ENCODE data around the gene EMID1. TPM values are rescaled to one million over a fixed set of nuclear protein-coding genes. Genes with fewer than 3 reads are reported as not detected.

EMID1 gene
- total and polyA plus RNA-seq, 2 experiments from 2014 or later, result 9.9 to 42.5 TPM

DNA sequence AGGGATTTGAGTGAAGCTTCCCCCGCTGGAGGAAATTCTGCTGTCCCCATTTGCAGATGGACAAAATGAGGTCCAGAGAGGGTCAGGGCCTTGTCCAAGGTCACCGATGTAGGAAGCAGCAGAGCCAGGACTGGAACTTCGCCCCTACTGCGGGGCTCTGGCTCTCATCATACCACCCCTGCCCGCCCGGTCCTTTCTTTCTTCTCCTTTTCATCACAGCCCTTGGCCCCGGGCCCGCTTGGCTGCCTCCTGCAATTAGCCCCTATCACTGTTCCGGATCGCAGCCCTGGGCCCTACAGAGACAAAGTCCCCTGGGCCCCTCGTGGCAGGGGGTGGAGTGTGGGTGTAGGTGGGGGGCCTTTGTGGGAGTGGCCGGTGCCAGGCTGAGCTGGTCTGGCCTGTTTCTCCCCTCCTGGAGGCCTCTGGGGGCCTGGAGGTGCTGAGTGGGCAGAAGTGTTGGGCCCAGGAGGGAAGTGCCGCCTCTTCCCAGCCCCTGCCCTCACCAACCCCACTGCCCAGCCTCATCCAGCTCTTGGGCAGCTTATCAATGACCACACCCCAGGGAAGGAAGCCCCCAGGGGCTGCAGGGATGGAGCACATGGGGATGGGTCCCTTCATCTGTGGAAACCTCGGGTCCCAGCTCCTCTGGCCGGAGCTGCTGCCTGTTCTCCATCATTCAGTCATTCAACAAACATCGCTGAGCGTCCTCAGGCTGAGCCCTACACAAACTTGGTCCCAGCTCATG is 3.4 kb downstream of the EMID1 start:
- no peaks in the 10 kb centered on the region for H3K36me3 ChIP-seq
- no peaks in the 10 kb centered on the region for H3K9me3 ChIP-seq (ENCODE audit: low read depth)
- TF ChIP-seq, protein P1, sequence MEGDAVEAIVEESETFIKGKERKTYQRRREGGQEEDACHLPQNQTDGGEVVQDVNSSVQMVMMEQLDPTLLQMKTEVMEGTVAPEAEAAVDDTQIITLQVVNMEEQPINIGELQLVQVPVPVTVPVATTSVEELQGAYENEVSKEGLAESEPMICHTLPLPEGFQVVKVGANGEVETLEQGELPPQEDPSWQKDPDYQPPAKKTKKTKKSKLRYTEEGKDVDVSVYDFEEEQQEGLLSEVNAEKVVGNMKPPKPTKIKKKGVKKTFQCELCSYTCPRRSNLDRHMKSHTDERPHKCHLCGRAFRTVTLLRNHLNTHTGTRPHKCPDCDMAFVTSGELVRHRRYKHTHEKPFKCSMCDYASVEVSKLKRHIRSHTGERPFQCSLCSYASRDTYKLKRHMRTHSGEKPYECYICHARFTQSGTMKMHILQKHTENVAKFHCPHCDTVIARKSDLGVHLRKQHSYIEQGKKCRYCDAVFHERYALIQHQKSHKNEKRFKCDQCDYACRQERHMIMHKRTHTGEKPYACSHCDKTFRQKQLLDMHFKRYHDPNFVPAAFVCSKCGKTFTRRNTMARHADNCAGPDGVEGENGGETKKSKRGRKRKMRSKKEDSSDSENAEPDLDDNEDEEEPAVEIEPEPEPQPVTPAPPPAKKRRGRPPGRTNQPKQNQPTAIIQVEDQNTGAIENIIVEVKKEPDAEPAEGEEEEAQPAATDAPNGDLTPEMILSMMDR (IDR thresholded peaks at IDR 0.05; ENCODE audit: low read depth, low read length), result no peak
- H3K4me1 ChIP-seq (ENCODE audit: low read depth), result no peaks in the 10 kb centered on the region
- H3K4me3 ChIP-seq, result no peak overlapping the region
- no peak overlapping the region for H3K27ac ChIP-seq
- H3K27me3 ChIP-seq, result no peaks in the 10 kb centered on the region
- no peak for DNase-seq (ENCODE audit: low read depth in 1 of 2, low spot score in 1 of 2)

DNA sequence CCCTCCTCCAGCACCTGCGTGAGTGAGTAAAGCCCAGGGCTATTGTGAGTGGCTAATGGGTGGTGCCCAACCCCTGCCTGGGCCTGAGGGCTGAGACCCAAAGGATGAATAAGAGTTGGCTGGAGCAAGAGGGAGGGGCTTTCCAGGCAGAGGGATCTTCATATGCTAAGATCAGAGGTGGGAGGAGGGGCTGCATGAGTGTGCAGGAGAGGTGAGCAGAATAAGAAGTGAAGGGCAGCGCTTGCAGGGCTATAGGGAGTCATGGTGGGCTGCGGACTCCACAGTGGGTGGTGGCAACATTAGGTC is 3.9 kb downstream of the EMID1 start:
- DNase-seq (ENCODE audit: low read depth in 1 of 2, low spot score in 1 of 2), result no peak
- Histone ChIP-seq H3K36me3 (no peaks in the 10 kb centered on the region), H3K9me3 (ENCODE audit: low read depth) (no peaks in the 10 kb centered on the region), H3K27ac (no peak overlapping the region), H3K4me1 (ENCODE audit: low read depth) (no peaks in the 10 kb centered on the region), H3K27me3 (no peaks in the 10 kb centered on the region), H3K4me3 (no peak overlapping the region)
- TF ChIP-seq, protein P1 (IDR thresholded peaks at IDR 0.05; ENCODE audit: low read depth, low read length), result no peak

DNA sequence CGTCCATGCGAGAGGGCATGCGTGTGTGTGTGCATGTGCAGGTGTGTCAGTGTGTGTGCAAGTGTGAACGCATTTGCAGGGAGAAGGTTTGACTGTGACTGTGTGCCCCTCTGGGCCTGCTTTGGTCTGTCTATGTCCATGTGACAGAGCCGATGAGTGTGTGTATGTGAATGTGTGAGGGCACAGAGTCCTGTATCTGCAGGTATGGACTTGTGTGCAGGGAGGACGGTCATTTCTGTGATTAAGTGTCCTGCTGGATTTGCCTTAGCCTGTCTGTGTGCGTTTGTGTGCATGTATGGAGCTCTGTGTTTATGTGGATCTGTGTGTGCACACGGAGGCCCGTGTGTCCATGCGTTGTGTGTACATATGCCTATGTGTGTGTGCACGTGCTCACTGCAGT is 5.4 kb downstream of the EMID1 start:
- H3K36me3 ChIP-seq, result no peaks in the 10 kb centered on the region
- no peak for DNase-seq (ENCODE audit: low read depth in 1 of 2, low spot score in 1 of 2)
- H3K9me3 ChIP-seq (ENCODE audit: low read depth), result no peaks in the 10 kb centered on the region
- TF ChIP-seq, protein P1 (IDR thresholded peaks at IDR 0.05; ENCODE audit: low read depth, low read length), result no peak
- H3K4me3 ChIP-seq, result no peak overlapping the region
- no peaks in the 10 kb centered on the region for H3K4me1 ChIP-seq (ENCODE audit: low read depth)
- H3K27me3 ChIP-seq, result no peaks in the 10 kb centered on the region
- no peak overlapping the region for H3K27ac ChIP-seq

DNA sequence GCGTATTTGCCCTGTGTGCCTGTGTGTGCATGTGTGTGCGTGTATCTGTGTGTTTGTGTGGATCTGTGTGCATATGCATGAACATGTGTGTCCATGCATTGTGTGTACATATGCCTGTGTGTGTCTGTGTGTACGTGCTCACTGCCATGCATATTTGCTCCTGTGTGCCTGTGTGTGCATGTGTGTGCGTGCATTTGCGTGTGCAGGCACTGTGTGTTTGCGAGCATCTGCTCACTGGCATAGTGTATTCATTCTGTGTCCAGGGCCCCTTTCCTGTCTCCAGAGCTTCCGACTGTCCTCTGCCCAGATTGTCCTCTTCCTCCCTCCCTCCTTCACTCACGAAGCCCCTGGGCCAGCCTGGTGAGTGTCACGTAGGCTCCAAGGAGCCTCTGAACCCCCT is 5.8 kb downstream of the EMID1 start:
- TF ChIP-seq, protein P1 (IDR thresholded peaks at IDR 0.05; ENCODE audit: low read depth, low read length), result no peak
- Histone ChIP-seq H3K4me3 (no peak overlapping the region), H3K27ac (no peak overlapping the region), H3K9me3 (ENCODE audit: low read depth) (no peaks in the 10 kb centered on the region), H3K36me3 (no peaks in the 10 kb centered on the region), H3K27me3 (no peaks in the 10 kb centered on the region), H3K4me1 (ENCODE audit: low read depth) (no peaks in the 10 kb centered on the region)
- no peak for DNase-seq (ENCODE audit: low read depth in 1 of 2, low spot score in 1 of 2)

DNA sequence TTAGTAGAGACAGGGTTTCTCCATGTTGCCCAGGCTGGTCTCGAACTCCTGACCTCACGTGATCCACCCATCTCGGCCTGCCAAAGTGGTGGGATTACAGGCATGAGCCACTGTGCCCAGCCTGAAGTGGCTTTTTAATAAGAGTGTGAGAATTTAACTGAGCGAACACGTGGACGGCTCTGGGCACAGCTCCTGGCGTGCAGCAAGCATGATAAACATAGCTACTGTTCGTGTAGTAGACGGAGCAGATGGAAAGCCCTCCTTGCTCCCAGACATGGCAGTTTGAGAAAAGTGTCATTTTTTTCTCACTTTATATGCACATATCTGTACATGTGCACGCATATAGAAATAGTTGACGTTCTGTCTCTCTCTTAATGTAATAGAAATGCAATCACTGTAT is 7.0 kb downstream of the EMID1 start:
- no peaks in the 10 kb centered on the region for H3K27me3 ChIP-seq
- DNase-seq (ENCODE audit: low read depth in 1 of 2, low spot score in 1 of 2), result no peak
- H3K4me3 ChIP-seq, result no peak overlapping the region
- TF ChIP-seq, protein P1 (IDR thresholded peaks at IDR 0.05; ENCODE audit: low read depth, low read length), result no peak
- H3K9me3 ChIP-seq (ENCODE audit: low read depth), result no peaks in the 10 kb centered on the region
- H3K27ac ChIP-seq, result no peak overlapping the region
- H3K4me1 ChIP-seq (ENCODE audit: low read depth), result no peaks in the 10 kb centered on the region
- H3K36me3 ChIP-seq, result no peaks in the 10 kb centered on the region
